HepG2 (cell line): ENCODE measurements around the gene CTF1. TPM values are rescaled to one million over a fixed set of nuclear protein-coding genes. Genes with fewer than 3 reads are reported as not detected.
A peak's percentile ranks its signal among the peaks of the same experiment; 100 is the strongest.

Experiments
- ATF7 ChIP-seq, 2 experiments: fragments of 450-650 bp in 1 of 2; sonication (generic) in 1 of 2; formaldehyde crosslinking in 1 of 2; IDR thresholded peaks; 2 replicates each; pipeline versions ENCODE4 v1.4.0 to v1.6.1; 2016 to 2020; ENCODE audit warnings: antibody characterized with exemption in 1 of 2, mild to moderate bottlenecking in 1 of 2, missing genetic modification reagents in 1 of 2
- DZIP1 ChIP-seq: sonication (generic); formaldehyde crosslinking; IDR thresholded peaks from 2 replicates; pipeline ENCODE4 v1.5.0; 2020; ENCODE audit warnings: mild to moderate bottlenecking, missing genetic modification reagents
- ELF4 ChIP-seq: sonication (generic); formaldehyde crosslinking; IDR thresholded peaks from 2 replicates; pipeline ENCODE4 v1.5.0; 2020; ENCODE audit warnings: missing genetic modification reagents, mild to moderate bottlenecking, moderate library complexity, borderline replicate concordance
- FOSL1 ChIP-seq: sonication (generic); formaldehyde crosslinking; IDR thresholded peaks from 2 replicates; pipeline ENCODE4 v1.9.0; 2021; ENCODE audit warnings: missing genetic modification reagents, borderline replicate concordance
- FOXA1 ChIP-seq, 2 experiments: fragments of 450-650 bp in 1 of 2; sonication (generic) in 1 of 2; formaldehyde crosslinking in 1 of 2; IDR thresholded peaks; 2 replicates each; pipeline versions ENCODE4 v1.4.0 to v1.6.1; 2016 to 2020; ENCODE audit warnings: missing genetic modification reagents in 1 of 2
- JARID2 ChIP-seq: sonication (generic); formaldehyde crosslinking; IDR thresholded peaks from 2 replicates; pipeline ENCODE4 v1.8.1; 2023; ENCODE audit warnings: missing genetic modification reagents, inconsistent platforms; ENCODE audit not compliant: insufficient replicate concordance
- JUND ChIP-seq: sonication (generic); formaldehyde crosslinking; IDR thresholded peaks from 2 replicates; pipeline ENCODE4 v1.8.0; 2022; ENCODE audit warnings: mild to moderate bottlenecking, missing genetic modification reagents
- LBX2 ChIP-seq: sonication (generic); formaldehyde crosslinking; IDR thresholded peaks from 2 replicates; pipeline ENCODE4 v1.5.0; 2020; ENCODE audit warnings: missing genetic modification reagents, mild to moderate bottlenecking, borderline replicate concordance
- MEIS2 ChIP-seq: sonication (generic); formaldehyde crosslinking; IDR thresholded peaks from 2 replicates; pipeline ENCODE4 v1.9.0; 2021; ENCODE audit warnings: mild to moderate bottlenecking, missing genetic modification reagents
- MIER2 ChIP-seq: IDR thresholded peaks from 2 replicates; pipeline ENCODE4 v1.6.1; 2016; ENCODE audit warnings: missing biosample characterization, missing genetic modification reagents
- NR2F2 ChIP-seq: IDR thresholded peaks from 2 replicates; pipeline ENCODE4 v1.6.1; 2012; ENCODE audit warnings: low read depth, inconsistent platforms, borderline replicate concordance
- PRDM4 ChIP-seq: sonication (generic); formaldehyde crosslinking; IDR thresholded peaks from 2 replicates; pipeline ENCODE4 v1.9.0; 2021; ENCODE audit warnings: missing genetic modification reagents, borderline replicate concordance
- PRPF4 ChIP-seq: fragments of 200-400 bp; formaldehyde crosslinking; IDR thresholded peaks from 2 replicates; pipeline ENCODE4 v1.6.1; 2016; ENCODE audit warnings: low read length, low read depth; ENCODE audit not compliant: poor library complexity, severe bottlenecking
- RFX1 ChIP-seq: fragments of 450-650 bp; IDR thresholded peaks from 2 replicates; pipeline ENCODE4 v1.6.1; 2017
- RORA ChIP-seq: sonication (generic); formaldehyde crosslinking; IDR thresholded peaks from 2 replicates; pipeline ENCODE4 v1.5.0; 2020; ENCODE audit warnings: mild to moderate bottlenecking, missing genetic modification reagents, moderate library complexity
- SKI ChIP-seq: fragments of 450-650 bp; IDR thresholded peaks from one replicate; pipeline ENCODE4 v1.6.1; 2018; ENCODE audit warnings: mild to moderate bottlenecking; ENCODE audit not compliant: partially characterized antibody
- ZBTB20 ChIP-seq: sonication (generic); formaldehyde crosslinking; IDR thresholded peaks from 2 replicates; pipeline ENCODE4 v1.8.1; 2023; ENCODE audit warnings: missing genetic modification reagents, low read depth, mild to moderate bottlenecking, borderline replicate concordance
- ZFP62 ChIP-seq: sonication (generic); formaldehyde crosslinking; IDR thresholded peaks from 2 replicates; pipeline ENCODE4 v1.4.0; 2020; ENCODE audit warnings: missing genetic modification reagents
- ZNF138 ChIP-seq: sonication (generic); formaldehyde crosslinking; IDR thresholded peaks from 2 replicates; pipeline ENCODE4 v1.5.0; 2020; ENCODE audit warnings: mild to moderate bottlenecking, low read depth, missing genetic modification reagents
- ZNF207 ChIP-seq: fragments of 450-650 bp; IDR thresholded peaks from 2 replicates; pipeline ENCODE4 v1.6.1; 2016; ENCODE audit warnings: antibody characterized with exemption, borderline replicate concordance
- ZNF256 ChIP-seq: sonication (generic); formaldehyde crosslinking; conservative IDR thresholded peaks from 2 replicates; pipeline ENCODE4 v1.4.0; 2020; ENCODE audit warnings: missing genetic modification reagents
- ZNF503 ChIP-seq: sonication (generic); formaldehyde crosslinking; IDR thresholded peaks from 2 replicates; pipeline ENCODE4 v1.4.0; 2020; ENCODE audit warnings: missing genetic modification reagents
- polyA plus RNA-seq, 8 experiments: library from polyadenylated mRNA; depleted of rRNA in 3 of 8; stranded (reverse) in 7 of 8; unstranded in 1 of 8; fragments of >200 nt; fragmentation: Illumina TruSeq in 4 of 8; extraction: Trizol in 4 of 8; gene quantifications; 2 replicates each; pipeline versions ENCODE4 v1.2.1 to v1.2.3, GENCODE V29; 2011 to 2016; ENCODE audit warnings: low read depth in 4 of 8, missing spikeins in 1 of 8, mixed read lengths in 1 of 8; ENCODE audit not compliant: insufficient read depth in 1 of 8
- total RNA-seq, 5 experiments: library from RNA; depleted of rRNA; stranded (reverse); fragments of >200 nt; fragmentation: Illumina TruSeq; extraction: Trizol; gene quantifications; 2 replicates each; pipeline ENCODE4 v1.2.3, GENCODE V29; 2016; ENCODE audit warnings: low read depth in 1 of 5

The CTF1 gene
- total and polyA plus RNA-seq, 2 of the 13 experiments (the other 11 are each of a cell fraction or from before 2014, with no cell fraction given): 0.13 to 1.8 TPM

GRCh38 chr16:30896889-30897733 lies 697 bp downstream of the CTF1 start (continued):
- TF ChIP-seq SKI: peak; percentile 31
- TF ChIP-seq NR2F2: peak; percentile 44; the same call in 1 of the 2 replicates
- TF ChIP-seq JARID2 (CRISPR knock-in tag): no peak
- no peak for TF ChIP-seq ZFP62 (CRISPR knock-in tag)
- no peak for TF ChIP-seq MIER2 (CRISPR knock-in tag)
- TF ChIP-seq FOSL1 (CRISPR knock-in tag): no peak
- no peak for TF ChIP-seq RORA (CRISPR knock-in tag)
- TF ChIP-seq ZNF503 (CRISPR knock-in tag): no peak
- TF ChIP-seq ZBTB20 (CRISPR knock-in tag): no peak
- TF ChIP-seq ZNF256: no peak
- no peak for TF ChIP-seq JUND (CRISPR knock-in tag)
- TF ChIP-seq PRDM4: no peak
- TF ChIP-seq DZIP1: peak; percentile 50
- TF ChIP-seq FOXA1 (IDR thresholded peaks at IDR 0.05): no peak
- TF ChIP-seq FOXA1 (CRISPR knock-in tag; IDR thresholded peaks at IDR 0.05): no peak
- no peak for TF ChIP-seq ZNF207
- no peak for TF ChIP-seq ATF7 (IDR thresholded peaks at IDR 0.05)
- TF ChIP-seq ATF7 (CRISPR knock-in tag; IDR thresholded peaks at IDR 0.05): no peak
- no peak for TF ChIP-seq PRPF4
- TF ChIP-seq RFX1: no peak
- no peak for TF ChIP-seq ZNF138 (CRISPR knock-in tag)
- TF ChIP-seq MEIS2 (CRISPR knock-in tag): 0 out of 2 replicates have a peak, but pooled peaks have one; percentile 51
- TF ChIP-seq LBX2 (CRISPR knock-in tag): no peak
- 0 out of 2 replicates have a peak, but pooled peaks have one; percentile 37 for TF ChIP-seq ELF4 (CRISPR knock-in tag)
